K562 (cell line): Measurements from ENCODE around the gene LRP4. TPM values are rescaled to one million over a fixed set of nuclear protein-coding genes. Genes with fewer than 3 reads are reported as not detected.

ENCODE experiments used
- BCL6 ChIP-seq: fragments of 250-450 bp; sonication (Bioruptor Pico); IDR thresholded peaks from 2 replicates; pipeline ENCODE4 v1.4.0; 2020
- CBFA2T3 ChIP-seq: fragments of 450-650 bp; IDR thresholded peaks from 2 replicates; pipeline ENCODE4 v1.6.1; 2017
- CEBPZ ChIP-seq: fragments of 150-350 bp; IDR thresholded peaks from 2 replicates; pipeline ENCODE4 v1.6.1; 2014; ENCODE audit warnings: low read depth, mild to moderate bottlenecking, low read length, borderline replicate concordance
- CREB3 ChIP-seq: fragments of 450-650 bp; conservative IDR thresholded peaks from 2 replicates; pipeline ENCODE4 v1.6.1; 2016; ENCODE audit warnings: missing genetic modification characterization, low read depth, mild to moderate bottlenecking, missing compliant biosample characterization, moderate library complexity
- DNMT1 ChIP-seq: fragments of 450-650 bp; IDR thresholded peaks from 2 replicates; pipeline ENCODE4 v1.6.1; 2016; ENCODE audit warnings: antibody characterized with exemption, mild to moderate bottlenecking
- NFXL1 ChIP-seq: fragments of 450-650 bp; formaldehyde crosslinking; IDR thresholded peaks from 2 replicates; pipeline ENCODE4 v1.4.0; 2021; ENCODE audit warnings: mild to moderate bottlenecking
- NRF1 ChIP-seq, 2 experiments: fragments of 450-650 bp; IDR thresholded peaks in 1 of 2; conservative IDR thresholded peaks in 1 of 2; 2 replicates each; pipeline ENCODE4 v1.6.1; 2014; ENCODE audit warnings: mild to moderate bottlenecking in 2 of 2
- PCBP2 ChIP-seq: fragments of 200-400 bp; formaldehyde crosslinking; IDR thresholded peaks from 2 replicates; pipeline ENCODE4 v1.6.1; 2018; ENCODE audit warnings: low read length, low read depth, mild to moderate bottlenecking, moderate library complexity; ENCODE audit not compliant: poor library complexity, severe bottlenecking
- SAP30 ChIP-seq: fragments of 200-600 bp; sonication (generic); IDR thresholded peaks from 2 replicates; pipeline ENCODE4 v1.6.1; 2012; ENCODE audit warnings: borderline replicate concordance, low read depth, mild to moderate bottlenecking, moderate library complexity, low read length, control low read depth, inconsistent platforms; ENCODE audit not compliant: insufficient read depth, poor library complexity, severe bottlenecking
- SMARCC2 ChIP-seq: fragments of 450-650 bp; IDR thresholded peaks from 2 replicates; pipeline ENCODE4 v1.6.1; 2017; ENCODE audit warnings: antibody characterized with exemption, moderate library complexity, mild to moderate bottlenecking, low read depth
- SRSF1 ChIP-seq: fragments of 200-400 bp; formaldehyde crosslinking; IDR thresholded peaks from 2 replicates; pipeline ENCODE4 v1.6.1; 2017; ENCODE audit warnings: mild to moderate bottlenecking, low read depth, low read length, moderate library complexity
- TGIF2 ChIP-seq: sonication (generic); formaldehyde crosslinking; IDR thresholded peaks from 2 replicates; pipeline ENCODE4 v1.8.1; 2022; ENCODE audit warnings: mild to moderate bottlenecking, missing genetic modification reagents, moderate library complexity
- THRAP3 ChIP-seq: fragments of 450-650 bp; IDR thresholded peaks from 2 replicates; pipeline ENCODE4 v1.6.1; 2016; ENCODE audit warnings: mild to moderate bottlenecking, inconsistent platforms, borderline replicate concordance
- ZMIZ1 ChIP-seq, 2 experiments: fragments of 150-350 bp in 1 of 2; IDR thresholded peaks; 2 replicates each; pipeline ENCODE4 v1.6.1; 2012 to 2016; ENCODE audit warnings: low read depth in 2 of 2, low read length in 2 of 2, mild to moderate bottlenecking in 1 of 2, moderate library complexity in 1 of 2
- ZNF41 ChIP-seq: fragments of 250-450 bp; sonication (Bioruptor Pico); conservative IDR thresholded peaks from 2 replicates; pipeline ENCODE4 v1.4.0; 2020; ENCODE audit warnings: mild to moderate bottlenecking
- ZNF57 ChIP-seq: fragments of 450-650 bp; formaldehyde crosslinking; IDR thresholded peaks from 2 replicates; pipeline ENCODE4 v1.4.0; 2020; ENCODE audit warnings: mild to moderate bottlenecking, moderate library complexity
- ZNF668 ChIP-seq: fragments of 250-450 bp; sonication (Bioruptor Pico); IDR thresholded peaks from 2 replicates; pipeline ENCODE4 v1.8.0; 2022; ENCODE audit warnings: mild to moderate bottlenecking, inconsistent platforms
- ZNF740 ChIP-seq, 3 experiments: fragments of 200-800 bp in 1 of 3; sonication (Bioruptor generic) in 1 of 3; sonication (generic) in 1 of 3; formaldehyde crosslinking in 1 of 3; IDR thresholded peaks; 2 replicates each; pipeline versions ENCODE4 v1.6.1 to v1.8.0; 2016 to 2022; ENCODE audit warnings: mild to moderate bottlenecking in 2 of 3, missing compliant biosample characterization in 2 of 3, missing genetic modification characterization in 2 of 3, missing genetic modification reagents in 1 of 3
- polyA plus RNA-seq, 8 experiments: library from polyadenylated mRNA; depleted of rRNA in 4 of 8; stranded (reverse) in 5 of 8; unstranded in 3 of 8; fragments of >200 nt; fragmentation: Nextera tagmentation in 2 of 8; fragmentation: Illumina TruSeq in 1 of 8; extraction: Ambion mirVana in 2 of 8; extraction: Trizol in 1 of 8; gene quantifications; 2 replicates each; pipeline versions ENCODE4 v1.2.1 to v1.2.3, GENCODE V29; 2011 to 2014; ENCODE audit warnings: inconsistent platforms in 1 of 8, missing spikeins in 1 of 8
- total RNA-seq, 7 experiments: library from RNA; depleted of rRNA in 6 of 7; stranded (reverse); fragments of >200 nt in 6 of 7; fragmentation: Illumina TruSeq in 2 of 7; extraction: Trizol in 2 of 7; gene quantifications; 2 replicates each; pipeline versions ENCODE4 v1.2.1 to v1.2.3, GENCODE V29; 2011 to 2021; ENCODE audit warnings: low replicate concordance in 1 of 7

Gene LRP4
- total and polyA plus RNA-seq, 9 of the 15 experiments (the other 6 are each of a cell fraction or from before 2014, with no cell fraction given) = 0.04 to 0.54 (median 0.10) TPM

- TF ChIP-seq ZMIZ1 (IDR thresholded peaks at IDR 0.05; ENCODE audit: low read depth in 2 of 2, low read length in 2 of 2) (0 out of 4 replicates have a peak, but pooled peaks of 1 of the 2 experiments have one; percentile 30), THRAP3 (no peak), SMARCC2 (no peak), SRSF1 (no peak), ZNF41 (CRISPR knock-in tag) (no peak), ZNF668 (CRISPR knock-in tag) (no peak), ZNF740 (CRISPR knock-in tag; IDR thresholded peaks at IDR 0.05) (0 out of 2 replicates have a peak, but pooled peaks have one; percentile 33), ZNF740 (tag; IDR thresholded peaks at IDR 0.05) (no peak), CBFA2T3 (no peak), CEBPZ (no peak), BCL6 (CRISPR knock-in tag) (no peak), NRF1 (conservative IDR thresholded peaks at IDR 0.05 in 1 of 2, IDR thresholded peaks at IDR 0.05 in 1 of 2) (peak; percentile 83 to 86), NFXL1 (CRISPR knock-in tag) (no peak), CREB3 (no peak), PCBP2 (no peak), TGIF2 (no peak), ZNF57 (CRISPR knock-in tag) (no peak), SAP30 (peak; percentile 76), DNMT1 (no peak)
These were observed 72.4 kb downstream of the LRP4 start, which contains the start of gene CKAP5 (continued) for GRCh38 chr11:46845740-46846509.
